Putamen (tissue), 1 donor: ENCODE measurements around the gene ARHGEF7.

Experiments used
- DNase-seq: peaks from one replicate; pipeline ENCODE4 v3.0.0-alpha.2; 2016; ENCODE audit warnings: low spot score

The ARHGEF7 gene

GRCh38 chr13:111346101-111346680 lies 231.1 kb downstream of the ARHGEF7 start:
- DNase-seq = no peak

- no peak for DNase-seq
These were observed 232.3 kb downstream of the ARHGEF7 start for GRCh38 chr13:111347438-111347837.

GRCh38 chr13:111353508-111353907 lies 238.4 kb downstream of the ARHGEF7 start:
- no peak for DNase-seq

DNA sequence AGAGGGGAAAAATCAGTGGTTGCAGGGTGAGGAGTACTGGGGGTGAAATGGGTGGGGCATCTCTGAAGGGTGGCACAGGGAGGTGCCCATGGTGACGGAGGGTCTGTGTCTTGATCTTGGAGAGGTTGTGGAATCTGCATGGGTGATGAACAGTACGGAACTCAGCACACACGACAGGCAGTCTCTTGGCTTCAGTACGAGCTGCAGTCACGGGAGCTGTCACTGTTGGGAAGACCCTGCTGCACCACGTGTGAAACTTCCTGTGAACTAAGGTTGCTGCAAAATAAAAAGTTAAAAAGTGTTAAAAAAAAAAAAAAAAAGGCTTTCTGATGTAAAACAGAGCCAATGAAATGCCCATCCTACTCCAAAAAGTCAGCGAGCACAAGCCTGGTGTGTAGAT lies 239.7 kb downstream of the ARHGEF7 start:
- no peak for DNase-seq
